ENCODE measurements around the gene XYLT1.
"Not testable (repeated sequence)": the region's sequence is repeated elsewhere in the genome, so short reads cannot be mapped to it uniquely, and the experiment has no call there.

Gene XYLT1

DNA sequence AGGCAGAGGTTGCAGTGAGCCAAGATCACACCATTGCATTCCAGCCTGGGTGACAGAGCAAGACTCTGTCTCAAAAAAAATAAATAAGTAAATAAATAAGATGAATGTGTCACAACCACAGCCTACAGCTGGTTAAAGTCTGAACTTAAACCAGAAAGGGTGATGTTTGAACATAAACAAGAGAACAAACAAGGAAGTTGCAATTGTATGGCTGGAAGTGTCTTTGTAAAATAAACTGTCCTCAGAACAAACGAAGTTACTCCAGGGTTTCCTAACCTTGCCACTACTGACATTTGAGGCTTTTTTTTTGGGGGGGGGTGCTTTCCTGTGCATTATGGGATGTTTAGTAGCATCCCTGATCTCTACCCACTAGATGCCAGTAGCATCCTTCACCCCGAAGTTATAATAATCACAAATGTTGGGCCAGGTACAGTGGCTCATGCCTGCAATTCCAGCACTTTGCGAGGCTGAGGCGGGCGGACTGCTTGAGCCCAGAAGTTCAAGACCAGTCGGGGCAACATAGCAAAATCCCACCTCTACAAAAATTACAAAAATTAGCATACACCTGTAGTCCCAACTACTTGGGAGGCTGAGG is 119.2 kb downstream of the XYLT1 start:
- no peak for FAIRE-seq

DNA sequence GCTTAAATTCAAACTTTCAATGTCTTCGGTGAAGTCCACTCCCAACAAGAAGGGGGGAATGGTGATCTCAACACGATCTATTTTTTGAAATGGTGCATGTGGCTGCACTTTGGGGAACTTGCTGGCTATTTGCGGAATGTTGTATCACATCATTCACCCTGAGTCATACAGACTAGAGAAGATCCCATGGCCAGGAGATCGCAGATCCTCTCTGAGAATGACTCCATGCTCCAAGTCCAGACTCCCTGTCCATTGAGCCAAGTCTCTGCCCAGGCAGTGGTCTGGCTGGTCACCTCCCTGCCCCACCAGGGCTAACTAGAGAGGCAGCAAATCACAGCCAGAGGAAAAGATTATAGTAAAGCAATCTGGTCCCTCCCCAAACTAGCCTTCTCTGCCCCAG is 120.6 kb downstream of the XYLT1 start:
- no peak for FAIRE-seq

DNA sequence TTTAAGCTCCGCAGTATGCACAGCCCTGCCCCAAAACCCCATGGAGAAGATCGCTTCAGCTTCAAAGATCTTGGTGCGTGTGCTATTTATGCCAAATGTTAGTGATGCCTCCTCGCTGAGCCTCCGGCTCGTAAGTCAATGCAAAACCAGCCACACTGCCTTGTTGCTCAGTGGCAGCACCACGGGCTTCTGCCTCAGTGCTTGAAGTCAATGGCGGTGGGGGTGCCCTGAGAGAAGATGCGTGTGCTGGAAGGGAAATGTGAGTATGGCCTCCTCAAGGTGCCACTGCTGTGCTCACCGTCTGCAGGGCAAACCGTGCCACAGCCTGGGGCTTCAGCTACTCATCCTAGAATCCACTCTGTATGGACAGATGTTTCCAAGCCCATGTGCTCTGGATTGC is 121.9 kb downstream of the XYLT1 start:
- no peak for FAIRE-seq

DNA sequence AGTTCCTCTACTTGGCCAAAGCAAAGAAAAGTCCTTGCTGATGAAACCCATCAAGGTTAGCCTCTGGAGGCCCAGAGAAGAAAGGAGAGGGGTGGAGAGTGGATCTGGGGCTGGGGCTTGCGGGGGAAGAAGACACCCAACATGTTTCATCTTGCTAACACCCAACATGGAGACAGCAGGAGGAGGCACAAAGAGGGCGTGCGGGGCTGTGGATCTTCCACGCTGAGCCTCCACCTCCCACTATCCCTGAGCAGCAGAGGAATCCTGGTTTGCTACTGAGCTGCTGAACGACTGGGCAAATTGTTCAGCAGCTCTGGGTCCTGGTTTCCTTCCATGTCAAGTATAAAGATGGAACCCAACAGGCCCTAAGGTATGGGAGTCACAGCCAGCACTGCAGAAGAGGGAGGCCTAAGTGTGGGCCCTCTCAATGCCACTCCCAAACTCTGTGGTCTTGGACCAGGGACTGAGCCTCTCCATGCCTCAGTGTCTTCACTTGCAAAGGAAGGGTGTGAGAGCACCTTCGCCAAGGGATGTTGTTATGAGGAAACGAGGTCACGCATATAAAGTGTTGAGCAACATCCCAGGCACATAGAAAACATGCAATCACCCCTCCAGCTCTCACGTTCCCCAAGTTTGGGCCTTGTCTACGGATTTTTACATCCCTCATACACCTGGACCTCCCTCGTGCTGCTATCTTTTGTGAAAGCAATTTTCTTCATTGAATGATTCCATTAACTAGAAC is 122.5 kb downstream of the XYLT1 start:
- no peak for FAIRE-seq

DNA sequence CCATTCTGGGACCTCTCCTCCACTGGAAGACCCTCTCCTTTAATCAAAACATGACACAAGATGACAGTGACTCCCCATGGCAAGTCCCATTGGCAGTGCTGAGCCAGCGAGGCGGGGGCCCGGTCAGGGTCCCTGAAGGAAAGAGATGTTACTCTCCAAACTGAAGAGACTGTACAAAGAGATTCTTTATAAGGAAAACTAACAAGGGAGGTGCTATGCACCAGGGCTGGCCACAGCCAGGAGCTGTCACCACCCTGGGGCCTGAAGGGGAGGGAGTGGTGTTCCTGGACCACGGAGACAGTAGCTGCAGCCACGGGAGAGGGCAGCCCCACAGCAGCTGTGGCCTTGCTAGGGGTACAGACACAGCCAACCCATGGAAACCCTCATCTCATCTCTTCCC is 123.1 kb downstream of the XYLT1 start:
- FAIRE-seq = no peak

DNA sequence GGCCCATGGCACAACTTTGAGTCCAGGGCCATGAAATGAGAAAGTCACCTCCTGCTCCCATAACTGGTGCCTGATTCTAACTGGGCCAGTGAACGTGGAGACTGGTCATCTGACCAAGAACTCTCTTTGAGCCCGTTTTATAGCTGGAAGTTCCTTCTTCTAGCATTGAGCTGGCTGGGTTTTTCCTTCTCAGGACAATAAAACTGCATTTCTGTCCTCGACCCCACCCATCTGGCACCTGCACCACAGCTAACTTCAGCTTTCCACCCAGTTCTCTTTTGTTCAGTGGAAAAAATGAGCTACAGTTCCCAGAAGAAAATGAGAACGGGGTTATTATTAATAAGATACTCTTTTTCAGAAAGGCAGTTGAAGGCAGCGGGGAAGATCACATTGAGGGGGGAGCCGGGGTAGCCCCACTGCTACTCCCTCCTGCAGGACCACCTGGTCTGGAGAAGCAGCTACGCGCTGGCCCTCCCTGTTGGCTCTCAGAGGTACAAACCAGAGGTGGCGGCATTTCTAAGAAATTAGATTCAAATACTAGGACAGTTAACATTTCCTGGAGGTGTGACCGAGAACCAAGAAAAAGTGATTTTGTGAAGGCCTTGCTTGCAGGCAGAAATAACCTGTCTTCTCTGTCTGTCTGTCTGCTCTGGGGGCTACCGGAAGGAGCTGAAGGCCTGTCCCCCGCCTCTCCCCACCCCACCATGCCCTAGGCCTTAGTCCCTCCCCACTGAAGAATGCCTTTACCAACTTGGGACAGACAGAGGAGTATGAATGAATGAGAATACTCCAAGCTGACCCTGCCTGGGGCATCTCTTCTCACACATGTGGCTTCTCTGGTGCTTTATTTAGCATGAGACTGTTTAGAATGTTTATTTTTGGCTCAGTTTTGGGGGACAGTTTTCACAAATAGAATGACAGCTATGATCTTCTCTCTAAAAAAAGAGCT is 123.9 kb downstream of the XYLT1 start:
- no peak for FAIRE-seq

DNA sequence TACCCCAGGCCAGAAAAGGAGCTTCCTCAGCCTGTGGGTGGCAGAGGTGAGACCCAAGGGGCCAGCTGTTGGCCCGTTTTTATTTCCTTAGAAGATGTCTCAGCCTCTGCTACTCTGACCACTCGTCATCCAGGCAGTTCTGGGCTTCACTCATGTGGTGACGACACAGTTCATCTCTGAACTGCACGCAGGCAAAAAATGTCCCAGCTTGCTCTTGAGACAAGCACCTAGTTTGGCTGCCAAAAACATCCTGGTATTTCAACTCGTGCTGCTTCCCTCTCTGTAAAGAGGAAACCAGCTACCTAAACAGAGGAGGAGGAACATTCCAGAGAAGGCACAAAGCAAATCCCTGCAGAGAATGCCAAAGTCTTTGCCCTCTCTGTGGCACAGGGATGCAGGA is 125.7 kb downstream of the XYLT1 start:
- FAIRE-seq = no peak

DNA sequence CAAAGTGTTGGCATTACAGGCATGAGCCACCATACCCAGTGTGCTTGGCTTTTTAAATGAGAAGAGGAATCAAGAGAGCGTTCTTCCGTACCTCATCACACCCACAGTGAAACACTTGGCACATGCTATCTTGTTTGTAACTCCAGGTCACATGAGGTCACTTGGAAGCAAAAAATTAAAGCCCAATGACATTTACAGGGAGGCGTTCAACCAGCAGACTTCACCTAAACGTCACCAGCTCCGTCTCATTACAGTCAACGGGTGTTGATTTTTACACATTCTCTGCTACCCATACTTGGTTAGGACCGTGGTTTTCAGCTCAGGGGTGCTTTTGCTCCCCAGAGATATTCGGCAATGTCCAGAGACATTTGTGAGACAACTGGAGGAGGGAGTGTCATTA is 127.0 kb downstream of the XYLT1 start:
- no peak for FAIRE-seq

DNA sequence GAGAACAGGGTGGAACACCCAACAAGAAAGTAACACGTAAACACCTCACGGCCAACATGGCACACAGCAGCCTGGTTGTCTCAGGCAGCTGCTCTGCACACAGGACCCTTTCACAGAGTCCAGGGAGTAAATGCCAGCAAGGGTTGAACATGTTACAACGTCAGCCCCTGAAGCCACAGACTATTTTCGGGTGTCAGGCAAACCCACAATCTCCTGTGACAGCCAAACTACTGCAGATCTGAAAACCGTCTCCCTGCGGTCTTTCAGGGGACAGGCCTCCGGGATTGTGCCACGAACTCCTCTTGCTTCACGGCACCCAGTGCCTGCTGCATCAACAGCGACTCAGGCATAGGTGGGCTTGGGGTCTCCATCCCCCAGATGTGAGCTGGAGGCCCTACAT is 127.7 kb downstream of the XYLT1 start:
- no peak for FAIRE-seq

DNA sequence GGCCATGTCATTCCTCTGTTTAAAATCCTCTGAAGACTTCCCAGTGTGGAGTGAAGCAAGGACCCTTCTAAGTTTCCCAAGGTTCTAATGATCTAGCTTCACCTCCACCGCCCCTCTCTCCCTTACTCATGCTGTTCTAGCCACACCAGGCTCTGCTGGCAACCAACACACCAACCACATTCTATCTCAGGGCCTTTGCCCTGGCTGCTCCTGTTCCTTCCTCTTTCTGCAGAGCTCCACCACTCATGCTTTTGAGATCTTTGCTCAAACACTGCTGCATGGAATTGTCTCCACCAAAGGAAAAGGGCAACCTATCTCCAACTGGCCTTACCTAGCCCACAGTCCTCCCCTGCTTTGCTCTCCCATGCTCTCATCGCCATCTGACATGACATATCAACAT is 128.7 kb downstream of the XYLT1 start:
- no peak for FAIRE-seq

DNA sequence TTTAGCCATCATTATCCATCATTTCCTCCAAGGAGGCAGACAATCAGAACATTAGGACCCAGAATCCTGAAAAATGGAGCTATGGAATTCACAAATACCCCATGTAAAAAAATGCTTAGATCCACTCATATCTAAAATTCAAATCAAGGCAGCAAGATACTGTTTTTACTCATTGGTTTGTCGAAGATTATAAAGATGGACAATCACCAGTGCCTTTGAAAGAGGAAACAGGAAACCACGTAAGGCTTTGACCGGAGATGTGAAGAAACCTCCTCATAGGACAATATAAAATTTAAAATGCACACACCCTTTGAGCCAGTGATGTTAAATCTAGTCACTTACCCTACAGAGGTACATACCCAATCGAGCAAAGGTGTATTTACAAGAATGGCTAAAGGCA is 130.0 kb downstream of the XYLT1 start:
- FAIRE-seq = no peak

DNA sequence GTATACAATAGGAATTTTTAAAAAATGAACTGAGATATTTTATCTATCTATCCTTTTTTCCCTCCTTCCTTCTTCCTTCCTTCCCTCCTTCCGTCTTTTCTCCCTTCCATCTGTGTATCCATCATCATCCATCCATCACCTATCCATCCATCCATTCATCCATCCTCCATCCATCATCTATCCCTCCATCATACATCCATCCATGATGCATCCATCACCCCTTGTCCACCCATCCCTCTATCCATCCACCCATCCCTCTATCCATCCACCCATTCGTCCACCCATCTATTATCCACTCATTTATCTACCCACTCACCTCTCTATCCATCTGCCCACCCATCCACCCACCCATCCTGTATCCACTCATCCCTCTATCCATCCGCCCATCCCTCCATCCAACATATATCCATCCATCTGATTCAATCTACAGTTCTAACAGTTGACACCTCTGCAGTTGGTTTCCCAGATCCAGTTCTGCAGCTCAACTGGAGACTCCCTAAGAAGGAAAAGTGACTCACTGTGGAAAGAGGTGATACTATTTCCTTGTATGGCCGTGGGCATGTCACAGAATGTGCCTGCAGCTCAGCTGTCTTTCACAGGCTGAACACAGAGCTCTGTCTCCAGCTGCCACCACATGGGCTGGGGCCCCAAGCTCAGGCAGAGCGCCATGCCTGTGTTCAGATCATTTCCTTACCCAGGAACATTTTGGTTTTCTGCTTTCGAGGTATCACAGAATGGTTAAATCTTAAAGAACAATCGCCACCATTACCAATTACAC is 130.8 kb downstream of the XYLT1 start:
- FAIRE-seq = no peak

DNA sequence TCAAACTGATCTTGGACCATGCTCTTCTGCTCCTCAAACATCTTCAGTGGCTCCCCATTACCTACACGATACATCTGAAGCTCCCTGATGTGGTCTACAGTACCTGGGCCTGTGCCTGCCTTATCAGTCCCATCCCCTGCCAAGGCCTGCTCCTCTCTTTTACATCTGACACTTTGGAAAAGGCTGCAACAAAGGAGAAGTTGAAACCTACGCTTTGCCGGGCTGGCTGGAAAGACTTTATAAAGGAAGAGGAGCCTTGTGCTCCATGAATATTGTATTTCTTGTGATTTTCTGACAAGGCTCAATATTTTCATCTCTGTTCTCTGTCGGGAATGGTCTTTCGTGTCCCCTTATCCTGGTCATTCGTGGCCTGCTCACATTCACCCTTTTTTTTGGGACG is 132.5 kb downstream of the XYLT1 start:
- FAIRE-seq = no peak

DNA sequence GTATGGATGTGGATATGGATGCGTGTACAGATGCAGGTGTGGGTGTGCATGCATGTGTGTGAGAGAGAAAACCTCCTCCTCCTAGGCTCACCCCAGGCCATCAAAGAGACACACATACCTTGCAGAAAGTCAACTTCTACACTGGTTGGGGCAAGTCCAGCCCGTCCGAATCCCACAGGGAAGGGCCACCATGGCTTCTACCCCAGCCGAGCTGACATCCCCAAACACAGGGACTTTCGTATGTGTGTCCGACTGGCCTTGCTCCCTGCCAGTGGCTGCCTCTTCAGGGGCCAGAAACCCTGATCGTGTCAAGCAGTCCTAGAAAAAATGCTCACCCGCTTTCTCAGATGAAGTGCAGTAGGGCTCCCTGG is 134.2 kb downstream of the XYLT1 start:
- no peak for FAIRE-seq

DNA sequence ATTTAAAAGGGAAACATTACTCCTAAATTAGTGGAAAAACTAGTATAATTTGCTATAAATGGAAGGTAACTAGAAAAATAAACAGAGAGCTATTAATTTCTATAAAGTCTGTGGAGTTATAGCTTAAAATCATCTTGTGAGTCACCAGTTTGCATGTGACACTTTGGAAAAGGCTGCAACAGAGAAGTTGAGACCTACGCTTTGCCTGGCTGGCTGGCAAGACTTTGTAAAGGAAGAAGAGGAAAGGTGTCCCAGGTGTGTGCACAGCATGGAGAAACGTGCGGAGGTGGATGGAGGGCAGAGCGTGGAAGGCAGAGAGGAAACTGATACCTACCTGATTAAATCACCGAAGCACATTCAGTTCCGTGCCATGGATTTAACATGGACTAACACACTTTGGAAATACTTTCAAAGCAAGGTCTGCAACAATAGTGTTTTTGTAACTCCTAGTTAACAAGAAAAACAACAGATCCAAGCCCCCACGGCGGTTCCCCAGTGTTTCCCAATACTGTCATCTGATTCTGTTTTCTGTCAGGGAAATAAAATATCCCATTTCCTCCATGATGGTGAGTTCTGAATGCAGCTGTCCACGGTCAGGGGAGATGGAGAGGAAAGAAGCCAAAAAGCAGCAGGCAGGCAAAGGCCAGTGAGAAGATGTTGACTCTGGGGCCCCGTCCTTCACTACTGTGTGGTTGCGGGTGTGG is 134.8 kb downstream of the XYLT1 start:
- no peak for FAIRE-seq

DNA sequence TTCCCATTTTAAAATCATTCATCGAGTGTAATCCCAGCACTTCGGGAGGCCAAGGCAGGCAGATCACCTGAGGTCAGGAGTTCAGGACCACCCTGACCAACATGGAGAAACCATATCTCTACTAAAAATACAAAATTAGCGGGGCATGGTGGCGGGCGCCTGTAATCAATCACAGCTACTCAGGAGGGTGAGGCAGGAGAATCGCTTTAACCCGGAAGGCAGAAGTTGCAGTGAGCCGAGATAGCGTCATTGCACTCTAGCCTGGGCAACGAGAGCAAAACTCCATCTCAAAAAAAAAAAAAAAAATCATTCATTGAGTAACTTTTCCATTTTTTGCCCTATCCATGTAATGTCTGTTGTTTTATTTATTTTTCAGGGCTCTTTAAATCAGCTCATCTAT is 135.4 kb downstream of the XYLT1 start:
- not testable (repeated sequence) for FAIRE-seq

DNA sequence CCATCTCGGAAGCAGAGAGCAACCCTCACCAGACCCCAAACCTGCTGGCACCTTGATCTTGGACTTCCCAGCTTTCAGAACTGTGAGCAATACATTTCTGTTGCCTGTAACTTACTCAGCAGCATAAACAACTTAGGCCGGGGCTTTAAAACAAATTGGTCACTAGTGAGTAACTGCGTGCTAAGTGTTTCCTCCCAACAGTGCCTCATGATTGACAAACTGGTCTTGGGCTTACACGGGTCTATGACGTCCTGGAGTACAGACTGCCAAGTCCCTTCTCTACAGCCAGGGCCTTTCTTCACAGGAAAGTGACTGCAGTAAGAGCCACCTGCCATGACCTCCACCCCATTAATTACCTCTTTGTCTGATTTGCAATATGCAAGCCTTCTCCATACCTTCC is 136.7 kb downstream of the XYLT1 start:
- FAIRE-seq = no peak

DNA sequence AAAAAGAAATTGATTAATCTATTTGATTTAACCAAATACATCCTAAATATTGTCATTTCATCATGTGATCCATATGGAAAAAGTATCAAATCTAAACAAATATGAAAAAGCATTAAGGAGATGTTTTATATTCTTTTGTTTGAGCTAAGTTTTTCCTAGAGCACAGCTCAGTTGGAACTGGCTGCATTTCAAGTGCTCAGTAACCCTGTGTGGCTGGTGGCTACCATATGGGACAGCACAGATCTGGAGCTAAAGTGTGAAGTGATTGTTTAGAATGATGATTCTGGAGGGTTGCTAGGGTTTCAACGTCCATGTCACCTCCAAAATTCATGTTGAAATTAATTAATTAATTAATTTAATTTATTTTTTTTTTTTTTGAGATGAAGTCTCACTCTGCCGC is 137.5 kb downstream of the XYLT1 start:
- FAIRE-seq = no peak

DNA sequence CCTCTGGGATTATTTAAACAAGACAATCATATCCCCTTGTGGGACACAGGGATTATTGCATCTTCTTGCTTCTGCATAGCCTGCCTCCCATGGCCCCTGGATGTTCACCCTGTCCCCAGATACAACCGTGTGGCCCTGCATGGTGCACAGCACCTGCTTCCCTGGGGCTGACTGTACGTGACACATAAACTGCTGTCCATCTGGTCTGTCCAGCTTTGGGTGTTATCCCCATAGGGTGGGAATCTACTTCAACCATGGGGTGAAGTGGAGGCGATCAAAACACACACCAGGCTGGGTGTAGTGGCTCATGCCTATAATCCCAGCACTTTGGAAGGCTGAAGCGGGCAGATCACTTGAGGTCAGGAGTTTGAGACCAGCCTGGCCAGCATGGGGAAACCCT is 138.8 kb downstream of the XYLT1 start:
- FAIRE-seq = no peak

DNA sequence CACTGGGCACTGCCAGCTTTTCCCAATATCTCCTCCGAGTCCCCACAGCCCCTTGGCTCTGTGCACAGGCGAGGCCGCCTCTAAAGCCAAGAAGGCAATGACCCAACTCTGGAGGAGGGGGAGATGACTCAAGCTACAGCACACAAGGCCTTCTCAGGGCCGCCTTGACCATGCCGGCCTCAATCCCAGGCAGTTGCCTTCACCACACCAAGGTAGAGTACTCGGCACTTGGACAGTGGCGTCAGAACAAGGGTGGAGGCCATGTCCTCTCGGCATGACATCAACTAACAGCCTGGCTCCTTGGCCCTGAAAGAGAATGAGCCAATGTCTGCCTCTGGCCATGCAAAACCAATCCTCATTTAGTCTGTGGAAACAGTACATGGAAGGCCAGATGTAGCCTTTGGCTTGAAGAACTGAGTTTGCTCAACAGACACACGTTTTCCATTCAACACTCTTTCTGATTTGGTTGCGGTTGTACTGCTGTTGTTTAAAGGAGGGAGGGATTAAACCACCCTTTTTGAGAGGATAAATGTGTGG is 139.6 kb downstream of the XYLT1 start:
- FAIRE-seq = no peak

DNA sequence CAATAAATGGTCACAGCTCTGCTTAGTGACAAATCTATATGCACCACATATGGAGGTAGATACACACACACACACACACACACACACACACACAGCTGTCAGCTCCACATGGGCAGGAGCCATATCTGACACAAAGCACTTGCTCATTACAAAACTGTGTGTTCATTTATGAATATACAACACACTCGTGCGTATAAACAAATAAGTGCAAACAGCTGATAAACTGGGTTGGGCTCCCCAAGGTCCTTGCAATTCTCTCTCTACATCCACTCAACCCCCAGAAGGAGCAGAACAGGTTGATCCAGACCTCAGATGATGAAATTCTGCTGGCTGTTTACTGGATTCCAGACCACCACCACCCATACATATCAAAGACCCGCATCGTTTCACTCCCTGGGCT is 140.7 kb downstream of the XYLT1 start:
- no peak for FAIRE-seq

DNA sequence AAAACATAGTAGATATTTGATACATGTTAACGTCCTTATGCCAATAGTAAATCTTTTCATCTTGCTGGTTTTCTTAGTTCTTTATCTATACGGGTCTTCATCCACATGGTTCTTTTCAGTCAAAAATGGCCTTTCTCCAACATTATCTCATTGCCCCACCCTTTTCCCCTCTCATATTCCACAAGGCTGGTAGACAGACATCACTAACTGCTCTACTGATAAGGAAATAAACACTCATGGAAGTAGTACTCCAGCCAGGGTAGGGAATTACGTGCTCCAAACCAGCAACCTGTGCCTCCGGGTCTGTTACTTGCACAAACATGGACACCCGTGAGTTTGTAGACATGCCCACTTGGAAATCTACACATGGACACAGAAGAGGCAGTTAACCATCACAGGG is 141.4 kb downstream of the XYLT1 start:
- no peak for FAIRE-seq

Data from islet of Langerhans (tissue), 1 donor.